Liver (tissue), 3 donors: ENCODE data around the gene CEP89.

Source experiments
- NR2F2 ChIP-seq: IDR thresholded peaks from 2 replicates; pipeline ENCODE4 v1.6.1; 2016; ENCODE audit warnings: antibody characterized with exemption
- RAD21 ChIP-seq, 2 donors: IDR thresholded peaks; 2 replicates each; pipeline ENCODE4 v1.6.1; 2016; ENCODE audit warnings: antibody characterized with exemption in 2 of 2, mild to moderate bottlenecking in 2 of 2
- REST ChIP-seq: IDR thresholded peaks from 2 replicates; pipeline ENCODE4 v1.6.1; 2016; ENCODE audit warnings: antibody characterized with exemption, mild to moderate bottlenecking
- RXRA ChIP-seq, 2 donors: IDR thresholded peaks; 2 replicates each; pipeline ENCODE4 v1.6.1; 2017 to 2018; ENCODE audit warnings: antibody characterized with exemption in 2 of 2, mild to moderate bottlenecking in 1 of 2
- SP1 ChIP-seq: IDR thresholded peaks from 2 replicates; pipeline ENCODE4 v1.6.1; 2018; ENCODE audit warnings: antibody characterized with exemption, mild to moderate bottlenecking
- TAF1 ChIP-seq: conservative IDR thresholded peaks from 2 replicates; pipeline ENCODE4 v1.6.1; 2016; ENCODE audit warnings: antibody characterized with exemption, mild to moderate bottlenecking
- YY1 ChIP-seq: IDR thresholded peaks from 2 replicates; pipeline ENCODE4 v1.6.1; 2016; ENCODE audit warnings: antibody characterized with exemption, mild to moderate bottlenecking
- TF ChIP-seq, protein P1 (sequence below): IDR thresholded peaks from 2 replicates; pipeline ENCODE4 v1.6.1; 2016; ENCODE audit warnings: antibody characterized with exemption
- TF ChIP-seq, protein P2 (sequence below): fragments of 150-350 bp; IDR thresholded peaks from 2 replicates; pipeline ENCODE4 v1.5.1; 2017; ENCODE audit warnings: improper control_type of control experiment, low read depth, low read length; ENCODE audit not compliant: missing input control
- donor health status: healthy.
- donor health status: healthy.

GRCh38 chr19:32859591-32859990 lies 112.2 kb downstream of the CEP89 start:
- TF ChIP-seq, protein P1, sequence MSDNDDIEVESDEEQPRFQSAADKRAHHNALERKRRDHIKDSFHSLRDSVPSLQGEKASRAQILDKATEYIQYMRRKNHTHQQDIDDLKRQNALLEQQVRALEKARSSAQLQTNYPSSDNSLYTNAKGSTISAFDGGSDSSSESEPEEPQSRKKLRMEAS = no peak
- TF ChIP-seq, protein P2, sequence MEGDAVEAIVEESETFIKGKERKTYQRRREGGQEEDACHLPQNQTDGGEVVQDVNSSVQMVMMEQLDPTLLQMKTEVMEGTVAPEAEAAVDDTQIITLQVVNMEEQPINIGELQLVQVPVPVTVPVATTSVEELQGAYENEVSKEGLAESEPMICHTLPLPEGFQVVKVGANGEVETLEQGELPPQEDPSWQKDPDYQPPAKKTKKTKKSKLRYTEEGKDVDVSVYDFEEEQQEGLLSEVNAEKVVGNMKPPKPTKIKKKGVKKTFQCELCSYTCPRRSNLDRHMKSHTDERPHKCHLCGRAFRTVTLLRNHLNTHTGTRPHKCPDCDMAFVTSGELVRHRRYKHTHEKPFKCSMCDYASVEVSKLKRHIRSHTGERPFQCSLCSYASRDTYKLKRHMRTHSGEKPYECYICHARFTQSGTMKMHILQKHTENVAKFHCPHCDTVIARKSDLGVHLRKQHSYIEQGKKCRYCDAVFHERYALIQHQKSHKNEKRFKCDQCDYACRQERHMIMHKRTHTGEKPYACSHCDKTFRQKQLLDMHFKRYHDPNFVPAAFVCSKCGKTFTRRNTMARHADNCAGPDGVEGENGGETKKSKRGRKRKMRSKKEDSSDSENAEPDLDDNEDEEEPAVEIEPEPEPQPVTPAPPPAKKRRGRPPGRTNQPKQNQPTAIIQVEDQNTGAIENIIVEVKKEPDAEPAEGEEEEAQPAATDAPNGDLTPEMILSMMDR = no peak
- TF ChIP-seq REST = no peak
- TF ChIP-seq TAF1 = no peak
- no peak for TF ChIP-seq NR2F2
- TF ChIP-seq SP1 = no peak
- TF ChIP-seq YY1 = no peak
- no peak for TF ChIP-seq RAD21 (IDR thresholded peaks at IDR 0.05)
- TF ChIP-seq RXRA (IDR thresholded peaks at IDR 0.05) = no peak
